GM19397 (cell line): ENCODE measurements around the gene TMEM150C.
"Not testable (repeated sequence)": the region's sequence is repeated elsewhere in the genome, so short reads cannot be mapped to it uniquely, and the experiment has no call there.

Source experiments
- ATAC-seq: cut with Tn5 transposase; IDR thresholded peaks from one replicate; pipeline ENCODE4 v1.9.1; 2021; ENCODE audit warnings: mild to moderate bottlenecking, moderate library complexity; ENCODE audit not compliant: unreplicated experiment

The TMEM150C gene

GRCh38 chr4:82569727-82570126, 7.9 kb upstream of the TMEM150C start:
- no peak for ATAC-seq

GRCh38 chr4:82569076-82569475, 7.3 kb upstream of the TMEM150C start:
- ATAC-seq = no peak

- ATAC-seq = no peak
Observed at GRCh38 chr4:82567444-82567843, 5.7 kb upstream of the TMEM150C start.

GRCh38 chr4:82562564-82562854, 721 bp upstream of the TMEM150C start:
- ATAC-seq = no peak

- ATAC-seq = no peak
Observed at GRCh38 chr4:82560853-82561785, 669 bp downstream of the TMEM150C start.

- no peak for ATAC-seq
Observed at GRCh38 chr4:82559735-82560120, 2.1 kb downstream of the TMEM150C start.

- ATAC-seq = not testable (repeated sequence)
Observed at GRCh38 chr4:82559090-82559734, 2.6 kb downstream of the TMEM150C start.

GRCh38 chr4:82555276-82555675, 6.5 kb downstream of the TMEM150C start:
- no peak for ATAC-seq

GRCh38 chr4:82553020-82553419, 8.8 kb downstream of the TMEM150C start:
- no peak for ATAC-seq

GRCh38 chr4:82551734-82552133, 10.1 kb downstream of the TMEM150C start:
- ATAC-seq = no peak

- ATAC-seq = not testable (repeated sequence)
Observed at GRCh38 chr4:82547850-82548249, 13.9 kb downstream of the TMEM150C start.

- ATAC-seq = no peak
Observed at GRCh38 chr4:82543131-82543530, 18.7 kb downstream of the TMEM150C start.

- ATAC-seq = no peak
Observed at GRCh38 chr4:82542642-82543041, 19.1 kb downstream of the TMEM150C start.

- no peak for ATAC-seq
Observed at GRCh38 chr4:82529322-82529721, 32.5 kb downstream of the TMEM150C start.

- no peak for ATAC-seq
Observed at GRCh38 chr4:82528868-82529267, 32.9 kb downstream of the TMEM150C start.

- ATAC-seq = no peak
Observed at GRCh38 chr4:82528074-82528473, 33.7 kb downstream of the TMEM150C start.

- no peak for ATAC-seq
Observed at GRCh38 chr4:82525307-82525911, 36.4 kb downstream of the TMEM150C start.

GRCh38 chr4:82524570-82525152, 37.1 kb downstream of the TMEM150C start:
- ATAC-seq = no peak

- no peak for ATAC-seq
Observed at GRCh38 chr4:82523179-82523578, 38.6 kb downstream of the TMEM150C start.

- ATAC-seq = no peak
Observed at GRCh38 chr4:82522472-82522871, 39.3 kb downstream of the TMEM150C start.

GRCh38 chr4:82521283-82521682, 40.5 kb downstream of the TMEM150C start:
- ATAC-seq = no peak

- no peak for ATAC-seq
Observed at GRCh38 chr4:82519776-82520175, 42.0 kb downstream of the TMEM150C start.
